Measurements from ENCODE around the gene AZU1. TPM values are rescaled to one million over a fixed set of nuclear protein-coding genes. Genes with fewer than 3 reads are reported as not detected.

The AZU1 gene
- total RNA-seq, 1 experiment from 2014 or later: 1.6 TPM

DNA sequence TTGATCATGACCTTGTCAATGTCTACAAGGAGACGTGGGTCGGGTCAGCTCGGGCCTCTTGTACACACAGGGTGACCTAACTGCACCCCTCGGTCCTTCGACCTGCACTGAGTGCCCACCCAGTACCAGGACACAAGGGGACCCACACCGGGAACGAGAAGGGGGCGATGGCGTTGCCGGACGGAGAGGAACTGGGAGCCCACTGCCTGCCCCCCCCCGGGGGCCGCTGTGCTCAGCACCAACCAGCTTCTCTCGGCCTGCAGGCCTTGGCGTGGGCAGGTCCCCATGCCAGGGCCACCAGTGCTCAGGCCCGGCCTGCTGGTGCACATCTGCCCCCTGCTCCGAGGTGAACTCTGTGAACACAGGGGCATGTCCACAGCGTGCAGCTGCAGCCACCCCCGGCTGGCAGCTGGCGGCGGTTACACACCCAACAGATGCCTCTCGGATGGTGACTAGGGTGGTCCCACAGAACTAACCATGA lies 46.0 kb downstream of the AZU1 start:
- Histone ChIP-seq H3K18ac (ENCODE audit: insufficient read length, low read depth, low read length) (no peak overlapping the region), H3K4ac (ENCODE audit: low read depth, low read length) (no peak overlapping the region), H4K8ac (replicated peaks; ENCODE audit: insufficient read length, low read depth, low read length) (no peak overlapping the region), H2BK120ac (ENCODE audit: low read depth, low read length, poor library complexity, severe bottlenecking) (no peak overlapping the region), H3K4me1 (ENCODE audit: insufficient read depth, low read length) (no peaks in the 10 kb centered on the region), H2BK5ac (ENCODE audit: insufficient read length, low read length) (no peak overlapping the region), H3K9me3 (ENCODE audit: control insufficient read depth, low read depth, low read length) (no peaks in the 10 kb centered on the region), H2BK15ac (ENCODE audit: low read depth, low read length) (no peak overlapping the region), H3K23me2 (ENCODE audit: insufficient read length, low read depth, low read length, poor library complexity, severe bottlenecking) (no peaks in the 10 kb centered on the region), H3K27ac (ENCODE audit: insufficient read length, low read depth, low read length) (no peak overlapping the region), H4K91ac (ENCODE audit: insufficient read length, low read depth, low read length) (no peak overlapping the region), H3K4me2 (ENCODE audit: insufficient read depth, insufficient read length, low read length) (no peak overlapping the region), H4K20me1 (ENCODE audit: control insufficient read depth, insufficient read depth, insufficient read length) (no peaks in the 10 kb centered on the region), H3K79me2 (ENCODE audit: insufficient read depth, low read length) (no peaks in the 10 kb centered on the region), H3K79me1 (ENCODE audit: insufficient read depth, low read depth, low read length, poor library complexity, severe bottlenecking) (no peaks in the 10 kb centered on the region), H3K9ac (ENCODE audit: extremely low read depth, insufficient read length, low read length) (no peak overlapping the region), H3K14ac (ENCODE audit: insufficient read depth, low read length) (no peak overlapping the region), H2BK20ac (ENCODE audit: low read depth, low read length, poor library complexity, severe bottlenecking) (no peak overlapping the region), H2BK12ac (ENCODE audit: insufficient read length, low read depth, low read length) (no peak overlapping the region), H4K5ac (ENCODE audit: insufficient read length, low read depth, low read length) (no peak overlapping the region), H3K27me3 (ENCODE audit: insufficient read depth, low read length) (no peaks in the 10 kb centered on the region), H3T11ph (ENCODE audit: low read length) (no peak overlapping the region), H3K23ac (ENCODE audit: insufficient read length, low read depth, low read length) (no peak overlapping the region), H2AFZ (ENCODE audit: low read length) (no peak overlapping the region), H3K56ac (ENCODE audit: insufficient read length, low read depth, low read length) (no peak overlapping the region), H2AK5ac (ENCODE audit: insufficient read length, low read length) (no peak overlapping the region)
- peaks cover 23 to 51% (median 39%) of the 10 kb centered on the region in 3 experiments for H3K36me3 Mint-ChIP-seq (ENCODE audit: insufficient read depth in 1 of 3, low read depth in 3 of 3)
- H3K4me3 Mint-ChIP-seq: no peak overlapping the region
- peak overlapping the region; percentile 65 to 81 (median 79); a peak in 1 of 7 replicates for H3K27ac Mint-ChIP-seq
- TF ChIP-seq, protein P1, sequence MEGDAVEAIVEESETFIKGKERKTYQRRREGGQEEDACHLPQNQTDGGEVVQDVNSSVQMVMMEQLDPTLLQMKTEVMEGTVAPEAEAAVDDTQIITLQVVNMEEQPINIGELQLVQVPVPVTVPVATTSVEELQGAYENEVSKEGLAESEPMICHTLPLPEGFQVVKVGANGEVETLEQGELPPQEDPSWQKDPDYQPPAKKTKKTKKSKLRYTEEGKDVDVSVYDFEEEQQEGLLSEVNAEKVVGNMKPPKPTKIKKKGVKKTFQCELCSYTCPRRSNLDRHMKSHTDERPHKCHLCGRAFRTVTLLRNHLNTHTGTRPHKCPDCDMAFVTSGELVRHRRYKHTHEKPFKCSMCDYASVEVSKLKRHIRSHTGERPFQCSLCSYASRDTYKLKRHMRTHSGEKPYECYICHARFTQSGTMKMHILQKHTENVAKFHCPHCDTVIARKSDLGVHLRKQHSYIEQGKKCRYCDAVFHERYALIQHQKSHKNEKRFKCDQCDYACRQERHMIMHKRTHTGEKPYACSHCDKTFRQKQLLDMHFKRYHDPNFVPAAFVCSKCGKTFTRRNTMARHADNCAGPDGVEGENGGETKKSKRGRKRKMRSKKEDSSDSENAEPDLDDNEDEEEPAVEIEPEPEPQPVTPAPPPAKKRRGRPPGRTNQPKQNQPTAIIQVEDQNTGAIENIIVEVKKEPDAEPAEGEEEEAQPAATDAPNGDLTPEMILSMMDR (conservative IDR thresholded peaks at IDR 0.05): no peak
- peaks cover 0 to 6% of the 10 kb centered on the region in 2 experiments; a peak in 2 of 4 replicates for H3K4me1 Mint-ChIP-seq
- no CpG with 5 or more reads among the region's 22 CpGs for WGBS (ENCODE audit: extremely low coverage, insufficient read length, low lambda C conversion rate)
- H3K27me3 Mint-ChIP-seq (ENCODE audit: low read depth): no peaks in the 10 kb centered on the region; the same call in 1 of the 2 replicates
- no peak for DNase-seq
- peaks cover 6 to 7% of the 10 kb centered on the region in 2 experiments for H3K9me3 Mint-ChIP-seq
